Body of pancreas (tissue), 4 donors: ENCODE data around the gene NTHL1.

Source experiments
- POLR2A ChIP-seq, 3 donors: fragments of 450-650 bp; IDR thresholded peaks; one replicate each; pipeline ENCODE4 v1.6.1; 2016; ENCODE audit warnings: antibody characterized with exemption in 3 of 3, mild to moderate bottlenecking in 2 of 3
- TF ChIP-seq, protein P1 (sequence below), 7 experiments: fragments of 450-650 bp in 4 of 7; fragments of 200-600 bp in 3 of 7; sonication (generic) in 3 of 7; IDR thresholded peaks; one replicate each; pipeline ENCODE4 v1.5.1; 2016 to 2019; ENCODE audit warnings: antibody characterized with exemption in 7 of 7

DNA sequence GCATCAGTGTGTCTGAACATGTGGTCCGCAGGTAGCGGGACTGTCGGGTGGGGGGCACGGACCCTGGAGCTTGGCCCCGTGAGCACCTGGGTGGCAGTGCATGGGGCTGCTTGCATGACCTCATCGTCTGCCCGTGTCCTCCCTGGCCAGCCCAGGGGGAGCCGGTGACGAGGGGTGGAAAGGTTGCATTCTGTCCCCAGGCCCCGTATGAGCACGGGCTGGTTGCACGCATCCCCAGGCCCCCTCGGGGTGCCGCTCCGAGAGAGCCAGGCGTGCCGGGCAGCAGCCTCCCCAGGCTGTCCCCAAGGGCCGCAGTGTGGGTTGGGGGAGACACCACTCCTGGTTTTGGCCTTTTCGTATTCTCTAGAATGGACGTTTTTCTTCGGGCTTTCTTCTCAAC is 30.1 kb upstream of the NTHL1 start:
- TF ChIP-seq, protein P1, sequence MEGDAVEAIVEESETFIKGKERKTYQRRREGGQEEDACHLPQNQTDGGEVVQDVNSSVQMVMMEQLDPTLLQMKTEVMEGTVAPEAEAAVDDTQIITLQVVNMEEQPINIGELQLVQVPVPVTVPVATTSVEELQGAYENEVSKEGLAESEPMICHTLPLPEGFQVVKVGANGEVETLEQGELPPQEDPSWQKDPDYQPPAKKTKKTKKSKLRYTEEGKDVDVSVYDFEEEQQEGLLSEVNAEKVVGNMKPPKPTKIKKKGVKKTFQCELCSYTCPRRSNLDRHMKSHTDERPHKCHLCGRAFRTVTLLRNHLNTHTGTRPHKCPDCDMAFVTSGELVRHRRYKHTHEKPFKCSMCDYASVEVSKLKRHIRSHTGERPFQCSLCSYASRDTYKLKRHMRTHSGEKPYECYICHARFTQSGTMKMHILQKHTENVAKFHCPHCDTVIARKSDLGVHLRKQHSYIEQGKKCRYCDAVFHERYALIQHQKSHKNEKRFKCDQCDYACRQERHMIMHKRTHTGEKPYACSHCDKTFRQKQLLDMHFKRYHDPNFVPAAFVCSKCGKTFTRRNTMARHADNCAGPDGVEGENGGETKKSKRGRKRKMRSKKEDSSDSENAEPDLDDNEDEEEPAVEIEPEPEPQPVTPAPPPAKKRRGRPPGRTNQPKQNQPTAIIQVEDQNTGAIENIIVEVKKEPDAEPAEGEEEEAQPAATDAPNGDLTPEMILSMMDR (IDR thresholded peaks at IDR 0.05) = no peak
- no peak for TF ChIP-seq POLR2A (IDR thresholded peaks at IDR 0.05)
